ENCODE results near the gene GPS1.

The GPS1 gene

GRCh38 chr17:82101301-82101715 lies 49.6 kb downstream of the GPS1 start:
- H3F3A ChIP-seq (ENCODE audit: insufficient read depth, low read length): no peaks in the 10 kb centered on the region
- peak overlapping the region; percentile 34; the same call in 1 of the 2 replicates for H3K9ac ChIP-seq (ENCODE audit: low read length)
- TF ChIP-seq EZH2 (IDR thresholded peaks at IDR 0.05; ENCODE audit: borderline replicate concordance, low read length) (no peak), CTCF (IDR thresholded peaks at IDR 0.05; ENCODE audit: low read length) (no peak)
- H3K9me2 ChIP-seq (ENCODE audit: low read depth, low read length): no peaks in the 10 kb centered on the region
- no peaks in the 10 kb centered on the region for H3K9me3 ChIP-seq (ENCODE audit: low read length)
- H3K27me3 ChIP-seq (ENCODE audit: insufficient read depth, low read length): no peaks in the 10 kb centered on the region
- peak overlapping the region; percentile 96; the same call in 1 of the 2 replicates for H3K4me2 ChIP-seq (ENCODE audit: low read length)
- H3K79me2 ChIP-seq (ENCODE audit: insufficient read depth, low read length): peaks cover 12% of the 10 kb centered on the region
- peaks cover 5% of the 10 kb centered on the region; the same call in 1 of the 2 replicates for H3K36me3 ChIP-seq (ENCODE audit: insufficient read depth, low read length)
- no peak overlapping the region for H2AFZ ChIP-seq (ENCODE audit: low read length)
- peak overlapping the region; percentile 92 for H3K27ac ChIP-seq (ENCODE audit: low read depth, low read length, poor library complexity, severe bottlenecking)
- no peaks in the 10 kb centered on the region for H4K20me1 ChIP-seq (ENCODE audit: insufficient read depth, low read length)
- peaks cover 76% of the 10 kb centered on the region for H3K4me1 ChIP-seq (ENCODE audit: insufficient read depth, low read length, severe bottlenecking)
- peak overlapping the region; percentile 77 for H3K4me3 ChIP-seq (ENCODE audit: low read depth, low read length, poor library complexity, severe bottlenecking)

GRCh38 chr17:82101767-82102679 lies 50.3 kb downstream of the GPS1 start:
- no peaks in the 10 kb centered on the region for H3K36me3 ChIP-seq (ENCODE audit: insufficient read depth, low read length)
- peak overlapping the region; percentile 92 for H3K27ac ChIP-seq (ENCODE audit: low read depth, low read length, poor library complexity, severe bottlenecking)
- TF ChIP-seq CTCF (IDR thresholded peaks at IDR 0.05; ENCODE audit: low read length): no peak
- no peak for TF ChIP-seq EZH2 (IDR thresholded peaks at IDR 0.05; ENCODE audit: borderline replicate concordance, low read length)
- no peaks in the 10 kb centered on the region for H3K27me3 ChIP-seq (ENCODE audit: insufficient read depth, low read length)
- no peaks in the 10 kb centered on the region for H3K9me3 ChIP-seq (ENCODE audit: low read length)
- no peak overlapping the region for H2AFZ ChIP-seq (ENCODE audit: low read length)
- H4K20me1 ChIP-seq (ENCODE audit: insufficient read depth, low read length): no peaks in the 10 kb centered on the region
- peaks cover 4% of the 10 kb centered on the region; the same call in 1 of the 2 replicates for H3K79me2 ChIP-seq (ENCODE audit: insufficient read depth, low read length)
- H3K9ac ChIP-seq (ENCODE audit: low read length): peak overlapping the region; percentile 34; the same call in 1 of the 2 replicates
- no peaks in the 10 kb centered on the region for H3F3A ChIP-seq (ENCODE audit: insufficient read depth, low read length)
- H3K4me3 ChIP-seq (ENCODE audit: low read depth, low read length, poor library complexity, severe bottlenecking): no peak overlapping the region
- H3K9me2 ChIP-seq (ENCODE audit: low read depth, low read length): no peaks in the 10 kb centered on the region
- peak overlapping the region; percentile 96; the same call in 1 of the 2 replicates for H3K4me2 ChIP-seq (ENCODE audit: low read length)
- H3K4me1 ChIP-seq (ENCODE audit: insufficient read depth, low read length, severe bottlenecking): peaks cover 76% of the 10 kb centered on the region

- Histone ChIP-seq H3K36me3 (ENCODE audit: insufficient read depth, low read length) (no peaks in the 10 kb centered on the region), H3K9ac (ENCODE audit: low read length) (no peak overlapping the region; the same call in 1 of the 2 replicates)
Observed at GRCh38 chr17:82103553-82104451, 52.1 kb downstream of the GPS1 start.

More at GRCh38 chr17:82103553-82104451, 52.1 kb downstream of the GPS1 start:
- Histone ChIP-seq H3K79me2 (ENCODE audit: insufficient read depth, low read length) (no peaks in the 10 kb centered on the region), H3K4me2 (ENCODE audit: low read length) (no peak overlapping the region), H3K4me1 (ENCODE audit: insufficient read depth, low read length, severe bottlenecking) (peaks cover 80% of the 10 kb centered on the region), H3K27ac (ENCODE audit: low read depth, low read length, poor library complexity, severe bottlenecking) (peak overlapping the region; percentile 64), H3K9me2 (ENCODE audit: low read depth, low read length) (no peaks in the 10 kb centered on the region), H2AFZ (ENCODE audit: low read length) (no peak overlapping the region), H3K4me3 (ENCODE audit: low read depth, low read length, poor library complexity, severe bottlenecking) (no peak overlapping the region), H3F3A (ENCODE audit: insufficient read depth, low read length) (no peaks in the 10 kb centered on the region), H3K9me3 (ENCODE audit: low read length) (no peaks in the 10 kb centered on the region), H4K20me1 (ENCODE audit: insufficient read depth, low read length) (no peaks in the 10 kb centered on the region), H3K27me3 (ENCODE audit: insufficient read depth, low read length) (no peaks in the 10 kb centered on the region)
- TF ChIP-seq EZH2 (IDR thresholded peaks at IDR 0.05; ENCODE audit: borderline replicate concordance, low read length) (no peak), CTCF (IDR thresholded peaks at IDR 0.05; ENCODE audit: low read length) (no peak)
